ENCODE results near the gene STAT3.

DNA sequence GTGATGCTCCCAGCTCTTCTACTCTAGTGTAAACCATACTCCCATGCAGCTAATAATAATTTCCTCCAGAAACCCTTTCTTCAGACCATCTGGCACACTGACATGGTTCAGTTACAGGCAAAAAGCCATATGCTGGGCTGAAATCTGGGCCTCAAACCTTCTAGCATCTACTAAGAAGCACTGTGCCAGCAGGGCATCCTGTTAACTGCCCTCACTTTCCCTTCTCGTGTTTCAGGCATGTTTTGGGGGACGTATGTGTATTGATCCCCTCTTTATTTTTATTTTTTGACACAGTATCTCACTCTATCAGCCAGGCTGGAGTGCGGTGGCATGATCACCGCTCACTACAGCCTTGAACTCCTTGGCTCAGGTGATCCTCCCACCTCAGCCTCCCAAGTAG lies 66.7 kb downstream of the STAT3 start:
- TF ChIP-seq, protein P1, sequence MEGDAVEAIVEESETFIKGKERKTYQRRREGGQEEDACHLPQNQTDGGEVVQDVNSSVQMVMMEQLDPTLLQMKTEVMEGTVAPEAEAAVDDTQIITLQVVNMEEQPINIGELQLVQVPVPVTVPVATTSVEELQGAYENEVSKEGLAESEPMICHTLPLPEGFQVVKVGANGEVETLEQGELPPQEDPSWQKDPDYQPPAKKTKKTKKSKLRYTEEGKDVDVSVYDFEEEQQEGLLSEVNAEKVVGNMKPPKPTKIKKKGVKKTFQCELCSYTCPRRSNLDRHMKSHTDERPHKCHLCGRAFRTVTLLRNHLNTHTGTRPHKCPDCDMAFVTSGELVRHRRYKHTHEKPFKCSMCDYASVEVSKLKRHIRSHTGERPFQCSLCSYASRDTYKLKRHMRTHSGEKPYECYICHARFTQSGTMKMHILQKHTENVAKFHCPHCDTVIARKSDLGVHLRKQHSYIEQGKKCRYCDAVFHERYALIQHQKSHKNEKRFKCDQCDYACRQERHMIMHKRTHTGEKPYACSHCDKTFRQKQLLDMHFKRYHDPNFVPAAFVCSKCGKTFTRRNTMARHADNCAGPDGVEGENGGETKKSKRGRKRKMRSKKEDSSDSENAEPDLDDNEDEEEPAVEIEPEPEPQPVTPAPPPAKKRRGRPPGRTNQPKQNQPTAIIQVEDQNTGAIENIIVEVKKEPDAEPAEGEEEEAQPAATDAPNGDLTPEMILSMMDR (IDR thresholded peaks at IDR 0.05; ENCODE audit: low read depth, low read length), result no peak
- TF ChIP-seq POLR2A (IDR thresholded peaks at IDR 0.05; ENCODE audit: extremely low read depth, insufficient read length), result no peak
- TF ChIP-seq, protein P2, sequence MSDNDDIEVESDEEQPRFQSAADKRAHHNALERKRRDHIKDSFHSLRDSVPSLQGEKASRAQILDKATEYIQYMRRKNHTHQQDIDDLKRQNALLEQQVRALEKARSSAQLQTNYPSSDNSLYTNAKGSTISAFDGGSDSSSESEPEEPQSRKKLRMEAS (IDR thresholded peaks at IDR 0.05; ENCODE audit: low read depth, low read length), result no peak
